Stimulated activated CD4-positive, alpha-beta T cell treated with anti-CD3 and anti-CD28 coated beads, Interleukin-12 subunit alpha, Interleukin-12 subunit beta, amount 100 ng/mL, for 4 hours (primary cell): ENCODE results near the gene CENPO.
A peak's percentile ranks its signal among the peaks of the same experiment; 100 is the strongest.
"Not testable (repeated sequence)": the region's sequence is repeated elsewhere in the genome, so short reads cannot be mapped to it uniquely, and the experiment has no call there.

Experiments used
- DNase-seq: peaks from one replicate; pipeline ENCODE4 v3.0.0-alpha.2; 2020

CENPO gene

GRCh38 chr2:24824966-24825882, 32.0 kb downstream of the CENPO start:
- peak; percentile 13 for DNase-seq

GRCh38 chr2:24825883-24826772, 32.9 kb downstream of the CENPO start:
- no peak for DNase-seq

GRCh38 chr2:24826773-24827145, 33.5 kb downstream of the CENPO start:
- no peak for DNase-seq

GRCh38 chr2:24827321-24828237, 34.4 kb downstream of the CENPO start:
- DNase-seq: peak; percentile 55

- DNase-seq: no peak
Measured at GRCh38 chr2:24828238-24828996, 35.2 kb downstream of the CENPO start.

- no peak for DNase-seq
Measured at GRCh38 chr2:24830351-24830750, 37.1 kb downstream of the CENPO start.

- no peak for DNase-seq
Measured at GRCh38 chr2:24830786-24831185, 37.6 kb downstream of the CENPO start.

- no peak for DNase-seq
Measured at GRCh38 chr2:24831221-24832072, 38.2 kb downstream of the CENPO start.

- no peak for DNase-seq
Measured at GRCh38 chr2:24832073-24832461, 38.8 kb downstream of the CENPO start.

- DNase-seq: no peak
Measured at GRCh38 chr2:24832521-24832920, 39.3 kb downstream of the CENPO start.

GRCh38 chr2:24832931-24833701, 39.9 kb downstream of the CENPO start:
- no peak for DNase-seq

- no peak for DNase-seq
Measured at GRCh38 chr2:24833821-24834732, 40.9 kb downstream of the CENPO start.

GRCh38 chr2:24834733-24835395, 41.6 kb downstream of the CENPO start:
- DNase-seq: no peak

- not testable (repeated sequence) for DNase-seq
Measured at GRCh38 chr2:24835411-24835810, 42.2 kb downstream of the CENPO start.

- no peak for DNase-seq
Measured at GRCh38 chr2:24836206-24836605, 43.0 kb downstream of the CENPO start.

GRCh38 chr2:24836706-24837105, 43.5 kb downstream of the CENPO start:
- no peak for DNase-seq

GRCh38 chr2:24837996-24838513, 44.8 kb downstream of the CENPO start:
- no peak for DNase-seq

- DNase-seq: no peak
Measured at GRCh38 chr2:24838541-24838940, 45.3 kb downstream of the CENPO start.
